CD1c-positive myeloid dendritic cell (primary cell): ENCODE data around the gene JAK1.
A peak's percentile ranks its signal among the peaks of the same experiment; 100 is the strongest.

Source experiments
- DNase-seq: peaks from one replicate; pipeline ENCODE4 v3.0.0-alpha.2; 2016; ENCODE audit errors: extremely low spot score

Gene JAK1

DNA sequence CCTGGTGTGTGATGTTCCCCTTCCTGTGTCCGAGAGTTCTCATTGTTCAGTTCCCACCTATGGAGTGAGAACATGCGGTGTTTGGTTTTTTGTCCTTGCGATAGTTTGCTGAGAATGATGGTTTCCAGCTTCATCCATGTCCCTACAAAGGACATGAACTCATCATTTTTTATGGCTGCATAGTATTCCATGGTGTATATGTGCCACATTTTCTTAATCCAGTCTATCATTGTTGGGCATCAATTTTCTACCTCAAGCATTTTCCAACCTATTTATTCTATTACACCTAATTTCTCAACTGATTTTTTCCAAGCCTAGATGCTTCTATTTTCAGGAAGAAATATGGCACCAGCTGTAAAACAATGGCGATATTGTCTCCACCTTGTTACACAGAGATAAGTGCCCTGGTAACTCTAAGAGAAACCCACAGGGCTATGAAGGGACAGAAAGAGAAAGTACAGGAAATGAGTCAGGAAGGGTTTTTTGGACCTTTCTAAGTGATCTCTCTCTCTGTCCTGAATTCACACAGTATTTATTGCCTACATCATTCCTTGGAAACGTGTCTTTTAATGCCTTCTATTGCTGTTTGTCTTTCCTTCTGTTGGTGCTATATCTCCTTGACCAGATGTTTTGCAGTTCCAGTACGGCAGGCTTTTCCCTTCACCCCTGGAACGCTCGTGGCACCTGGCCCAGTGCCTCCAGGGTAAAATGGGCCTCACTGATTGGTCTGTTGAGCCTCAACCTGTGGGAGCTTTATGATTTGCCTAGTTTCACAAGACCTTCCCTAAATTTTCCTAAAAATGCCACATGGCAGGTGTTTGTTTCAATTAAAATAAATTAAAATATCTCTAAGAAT lies 14.6 kb upstream of the JAK1 start:
- no peak for DNase-seq

DNA sequence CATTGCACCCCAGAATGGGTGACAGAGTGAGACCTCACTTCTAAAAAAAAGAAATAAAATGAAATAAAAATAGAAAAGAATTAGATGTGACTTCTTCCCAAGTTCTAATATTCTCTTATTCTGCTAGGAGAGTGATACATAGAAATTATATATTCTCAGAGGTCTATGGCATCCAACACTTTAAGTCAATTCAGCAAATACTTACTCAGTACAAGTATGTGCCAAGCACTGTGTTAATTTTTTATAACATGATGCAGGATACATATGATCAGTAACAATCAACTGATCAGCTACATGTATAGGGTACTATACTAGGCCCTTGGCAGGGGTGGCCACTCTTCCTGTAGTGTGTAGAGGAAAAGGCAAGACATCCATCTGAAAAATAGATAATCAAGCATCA lies 13.0 kb upstream of the JAK1 start:
- no peak for DNase-seq

DNA sequence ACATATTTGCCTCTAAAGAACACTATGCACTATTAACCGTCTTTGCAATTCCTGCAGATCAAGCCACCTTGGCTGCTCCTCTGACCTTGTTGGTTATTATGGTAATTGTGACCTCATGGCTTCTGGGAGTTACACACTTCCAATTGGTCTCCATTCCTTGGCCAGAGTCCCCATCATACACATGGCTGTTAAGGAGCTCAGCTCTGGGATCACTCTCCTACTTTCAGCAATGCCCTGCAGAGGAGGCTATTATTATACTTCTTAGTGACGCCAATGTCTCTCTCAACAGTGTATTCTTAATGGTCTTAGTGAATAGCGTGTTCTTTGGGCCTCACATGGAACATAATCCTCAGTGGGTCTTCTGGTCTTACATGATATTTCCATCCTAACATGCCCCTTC lies 10.0 kb upstream of the JAK1 start:
- no peak for DNase-seq

DNA sequence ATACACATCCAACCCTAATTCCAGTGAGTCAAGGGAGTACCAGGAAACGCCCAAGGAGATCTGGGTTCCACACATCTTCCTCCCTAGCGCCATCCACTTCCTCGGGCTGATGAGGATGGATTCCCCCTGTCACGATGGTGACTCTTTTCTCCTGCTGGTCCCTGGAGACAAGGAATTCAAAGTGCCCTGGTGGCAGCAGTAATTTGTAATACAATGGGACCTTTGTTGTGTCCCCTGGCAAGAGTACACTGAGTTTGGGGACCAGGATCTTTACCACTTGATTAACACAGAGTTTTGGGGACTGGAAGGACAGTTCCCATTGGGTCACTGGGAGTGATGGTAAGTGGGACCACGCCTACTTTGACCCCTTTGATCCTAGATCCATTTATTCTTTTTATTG lies 9.4 kb upstream of the JAK1 start:
- DNase-seq = no peak

DNA sequence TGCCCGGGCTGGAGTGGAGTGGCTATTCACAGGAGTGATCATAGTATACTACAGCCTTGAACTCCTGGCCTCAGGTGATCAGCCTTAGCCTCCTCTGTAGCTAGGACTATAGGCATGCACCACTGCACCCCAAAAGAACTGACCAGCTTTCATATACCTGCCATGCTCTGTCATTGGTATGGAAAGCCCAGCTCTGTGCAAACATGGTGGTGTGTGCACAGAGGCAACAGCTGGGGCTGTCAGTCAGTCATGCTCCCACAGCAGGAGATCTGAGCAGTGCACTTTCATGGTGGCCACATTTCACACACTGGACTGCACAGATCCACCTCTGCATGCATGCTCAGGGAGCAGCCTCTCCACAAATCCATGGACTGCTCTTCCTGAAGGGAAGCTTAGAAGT lies 8.8 kb upstream of the JAK1 start:
- DNase-seq = no peak

DNA sequence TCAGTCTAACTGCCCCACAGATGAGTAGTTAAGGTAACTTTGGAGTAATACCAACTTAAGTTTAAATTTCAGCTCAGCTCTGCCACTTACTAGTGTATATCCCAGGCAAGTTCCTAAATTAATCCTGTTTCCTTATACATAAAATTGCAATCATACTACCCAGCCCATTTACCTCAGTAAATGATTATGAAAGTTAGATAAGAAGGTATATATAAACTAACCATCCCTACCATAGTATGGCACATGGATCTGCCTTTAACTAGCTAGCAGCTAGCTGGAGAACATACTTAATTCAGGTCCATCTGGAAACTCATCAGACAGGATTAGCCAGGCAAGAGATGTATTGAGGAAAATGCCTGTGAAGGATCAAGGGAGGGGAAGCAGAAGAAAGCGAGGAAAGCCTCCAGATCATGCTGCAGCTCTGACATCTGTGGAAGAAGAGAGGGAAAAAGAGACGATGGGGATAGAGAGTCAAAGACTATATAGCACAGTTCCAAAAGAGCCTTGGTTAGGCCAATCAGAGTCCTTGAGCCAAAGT lies 8.0 kb upstream of the JAK1 start:
- no peak for DNase-seq

DNA sequence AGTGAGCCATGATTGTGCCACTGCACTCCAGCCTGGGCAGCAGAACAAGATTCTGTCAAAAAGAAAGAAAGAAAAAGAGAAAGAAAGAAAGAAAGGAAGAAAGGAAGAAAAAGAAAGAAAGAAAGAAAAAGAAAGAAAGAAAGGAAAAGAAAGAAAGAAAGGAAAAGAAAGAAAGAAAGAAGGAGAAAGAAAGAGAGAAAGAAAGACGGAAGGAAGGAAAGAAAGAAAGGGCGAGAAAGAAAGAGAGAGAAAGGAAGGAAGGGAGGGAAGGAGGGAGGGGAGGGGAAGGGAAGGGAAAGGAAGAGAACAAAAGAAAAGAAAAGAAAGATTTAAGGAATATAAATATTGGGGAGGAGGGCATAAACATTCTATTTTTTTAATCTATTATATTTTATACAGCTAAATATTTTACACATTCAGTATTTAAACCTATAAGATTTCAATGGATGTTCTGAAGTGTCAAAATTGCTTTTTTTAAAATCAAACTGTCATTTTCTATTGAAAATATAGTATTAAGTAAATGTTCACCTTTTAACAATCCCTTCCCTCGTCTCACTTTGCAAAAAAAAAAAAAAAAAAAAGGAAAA lies 6.8 kb upstream of the JAK1 start:
- no peak for DNase-seq

DNA sequence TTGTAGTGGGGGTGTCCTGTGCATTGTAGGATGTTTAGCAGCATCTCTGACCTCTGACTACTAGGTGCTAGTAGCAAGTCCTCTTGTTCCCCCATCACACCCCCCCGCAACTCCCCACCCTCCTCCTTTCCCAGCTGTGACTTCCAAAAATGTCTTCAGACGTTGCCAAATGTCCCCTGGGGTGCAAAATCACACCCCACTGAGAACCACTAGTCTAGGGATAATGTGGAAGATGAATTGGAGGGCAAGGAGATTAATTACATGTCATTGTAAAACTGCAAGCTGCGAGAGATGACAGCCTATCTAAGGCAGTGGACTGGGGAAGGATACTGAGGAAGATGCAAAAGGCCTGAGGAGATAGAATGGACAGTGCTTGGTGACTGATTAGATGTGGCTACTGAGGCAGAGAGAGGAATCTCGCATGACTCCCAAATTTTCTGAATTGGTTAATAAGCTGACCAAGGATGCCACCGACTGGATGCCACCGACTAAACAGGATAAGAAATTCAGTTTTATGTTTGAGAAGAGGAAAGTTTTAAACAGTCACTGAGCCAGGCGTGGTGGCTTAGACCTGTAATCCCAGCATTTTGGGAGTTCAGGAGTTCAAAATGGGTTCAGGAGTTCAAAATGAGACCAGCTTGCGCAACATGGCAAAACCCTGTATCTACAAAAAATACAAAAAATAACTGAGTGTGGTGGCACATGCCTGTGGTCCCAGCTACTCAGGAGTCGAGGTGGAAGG lies 3.1 kb upstream of the JAK1 start:
- no peak for DNase-seq

DNA sequence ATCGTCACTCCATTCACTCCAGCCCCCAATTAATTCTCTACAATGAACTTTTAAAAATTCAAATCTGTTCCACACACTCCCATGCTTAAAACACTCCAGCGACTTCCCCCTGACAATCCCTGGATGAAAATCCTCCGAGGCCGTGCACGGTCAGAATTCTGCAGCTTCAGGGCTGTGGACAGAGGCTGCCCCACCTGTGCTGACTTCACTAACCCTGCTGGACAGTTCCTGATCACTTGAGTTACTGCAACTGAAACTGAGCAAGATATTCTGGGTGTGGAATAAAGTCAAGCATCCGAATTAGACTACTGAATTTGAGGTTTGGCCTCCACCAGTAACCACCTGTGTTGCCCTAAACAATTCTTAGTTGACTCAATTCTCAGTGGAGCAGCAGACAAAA lies 1.0 kb upstream of the JAK1 start:
- no peak for DNase-seq

DNA sequence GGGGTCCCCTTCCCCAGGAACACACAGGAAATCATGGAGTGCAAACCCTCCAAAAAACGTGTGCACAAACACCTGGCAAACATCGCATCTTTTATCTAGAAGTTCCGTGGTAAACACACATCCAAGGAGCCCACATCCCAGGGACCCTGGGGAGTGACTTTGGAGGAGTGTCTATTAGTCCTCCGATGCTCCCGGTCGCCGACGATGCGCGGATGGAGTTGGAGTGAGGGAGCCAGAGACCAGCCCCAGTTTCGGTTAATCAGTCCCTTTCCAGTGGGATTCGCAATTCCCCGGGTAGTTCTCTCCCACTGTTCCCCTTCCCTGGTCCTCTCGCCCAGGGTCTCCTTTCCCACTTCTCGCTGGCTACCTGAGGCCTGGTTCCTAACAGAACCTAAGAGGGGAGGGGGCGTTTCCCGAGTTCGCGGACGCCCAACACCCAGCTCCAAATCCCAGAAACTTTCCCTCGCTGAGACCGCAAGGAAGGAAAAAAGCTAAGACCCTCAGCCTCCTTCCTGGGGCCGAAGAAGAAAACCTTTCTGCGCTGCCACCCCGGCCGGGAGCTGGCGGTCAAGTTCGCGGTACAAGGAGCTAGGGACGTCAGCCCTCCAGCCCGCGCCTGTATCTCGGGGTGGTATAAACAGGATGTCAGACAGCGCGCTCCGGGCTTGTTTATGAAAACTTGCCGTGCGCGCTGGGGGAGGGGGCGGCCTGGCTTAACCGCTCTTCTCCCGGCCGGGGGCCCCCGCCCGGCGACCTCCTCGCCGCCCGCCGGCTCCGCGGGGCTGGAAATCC lies 787 bp downstream of the JAK1 start:
- DNase-seq = peak; percentile 66

DNA sequence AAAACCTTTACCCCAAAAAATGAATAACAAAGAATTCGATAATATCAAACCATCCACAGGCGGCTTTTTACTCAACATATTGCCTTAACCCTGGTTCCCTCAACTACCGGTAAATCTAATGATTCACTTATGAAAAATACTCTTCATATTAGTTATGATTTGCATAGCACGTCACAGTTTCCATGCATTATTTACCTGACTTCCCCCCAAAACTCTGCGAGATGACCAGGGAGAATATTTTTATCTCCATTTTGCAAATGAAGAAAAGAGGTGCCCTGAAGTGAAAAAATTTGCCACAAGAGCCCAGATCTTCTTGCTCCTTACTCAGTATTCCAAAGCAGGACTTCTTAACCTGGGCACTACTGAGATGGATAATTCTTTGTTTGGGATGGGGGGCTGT lies 2.9 kb downstream of the JAK1 start:
- no peak for DNase-seq

DNA sequence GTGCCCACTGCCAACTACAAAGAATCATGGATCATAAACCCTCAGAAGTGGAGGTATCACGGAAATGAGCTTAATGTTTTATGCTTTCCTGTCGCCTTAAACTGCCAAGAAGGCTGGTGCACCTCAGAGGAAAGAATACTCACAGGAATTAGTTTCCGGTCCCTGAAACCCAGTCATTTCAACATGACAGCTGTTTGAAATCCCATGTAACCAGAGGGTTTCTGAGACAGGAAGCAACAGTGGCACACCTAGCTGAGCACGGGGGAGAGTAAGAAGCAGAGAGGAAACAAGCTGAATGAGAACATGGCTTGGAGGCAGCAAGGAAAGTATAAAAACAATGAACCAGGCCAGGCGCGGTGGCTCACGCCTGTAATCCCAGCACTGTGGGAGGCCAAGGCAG lies 3.9 kb downstream of the JAK1 start:
- no peak for DNase-seq

DNA sequence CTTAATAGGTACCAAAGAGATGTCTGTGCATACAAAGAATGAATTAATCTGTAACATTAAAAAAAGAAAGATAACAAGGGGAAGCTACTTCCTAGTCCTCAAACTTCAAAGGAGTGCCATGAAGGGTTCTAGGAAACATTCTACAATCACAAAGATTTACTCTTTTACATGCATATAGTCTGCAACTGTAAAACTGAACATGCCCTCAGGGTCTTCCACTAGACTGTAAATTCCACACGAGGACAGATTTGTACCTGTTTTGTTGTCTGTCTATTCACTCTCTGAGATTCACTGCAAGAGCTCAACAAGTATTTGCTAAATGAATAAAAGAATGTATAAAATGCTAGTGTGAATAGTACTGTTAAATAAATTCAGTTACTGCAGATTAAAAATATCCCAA lies 4.4 kb downstream of the JAK1 start:
- no peak for DNase-seq

DNA sequence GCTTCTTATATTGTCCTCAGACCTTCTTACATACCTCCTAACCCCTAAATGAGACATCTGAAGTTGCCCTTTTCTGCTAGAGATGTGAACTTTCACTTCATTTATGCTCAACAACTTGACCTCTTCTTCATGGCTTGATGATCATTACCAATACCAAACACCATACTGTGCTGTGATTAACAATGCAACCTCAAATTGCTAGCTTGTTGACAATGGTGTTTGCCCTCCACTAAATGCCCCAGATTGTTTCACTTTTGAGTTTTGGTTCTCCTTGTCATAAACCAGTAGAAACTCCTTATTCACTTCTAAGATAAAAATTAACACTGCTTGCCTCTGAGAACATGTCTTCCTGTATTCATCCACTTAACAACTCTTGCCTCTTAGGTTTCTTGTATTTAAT lies 5.6 kb downstream of the JAK1 start:
- DNase-seq = peak; percentile 28

DNA sequence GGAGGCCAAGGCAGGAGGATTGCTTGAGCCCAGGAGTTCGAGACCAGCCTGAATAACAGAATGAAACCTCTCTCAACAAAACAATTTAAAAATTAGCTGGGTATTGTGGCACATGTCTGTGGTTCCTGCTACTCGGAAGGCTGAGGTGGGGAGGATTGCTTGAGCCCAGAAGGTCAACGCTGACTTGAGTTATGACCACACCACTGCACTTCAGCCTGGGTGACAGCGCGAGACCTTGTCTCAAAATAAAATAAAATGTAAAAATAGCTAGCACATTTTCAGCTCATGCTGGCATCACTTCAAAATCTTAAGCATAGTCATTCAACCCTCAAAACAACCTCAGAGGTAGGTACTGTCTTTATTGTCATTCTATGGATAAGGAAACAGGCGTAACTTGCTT lies 6.4 kb downstream of the JAK1 start:
- DNase-seq = no peak

DNA sequence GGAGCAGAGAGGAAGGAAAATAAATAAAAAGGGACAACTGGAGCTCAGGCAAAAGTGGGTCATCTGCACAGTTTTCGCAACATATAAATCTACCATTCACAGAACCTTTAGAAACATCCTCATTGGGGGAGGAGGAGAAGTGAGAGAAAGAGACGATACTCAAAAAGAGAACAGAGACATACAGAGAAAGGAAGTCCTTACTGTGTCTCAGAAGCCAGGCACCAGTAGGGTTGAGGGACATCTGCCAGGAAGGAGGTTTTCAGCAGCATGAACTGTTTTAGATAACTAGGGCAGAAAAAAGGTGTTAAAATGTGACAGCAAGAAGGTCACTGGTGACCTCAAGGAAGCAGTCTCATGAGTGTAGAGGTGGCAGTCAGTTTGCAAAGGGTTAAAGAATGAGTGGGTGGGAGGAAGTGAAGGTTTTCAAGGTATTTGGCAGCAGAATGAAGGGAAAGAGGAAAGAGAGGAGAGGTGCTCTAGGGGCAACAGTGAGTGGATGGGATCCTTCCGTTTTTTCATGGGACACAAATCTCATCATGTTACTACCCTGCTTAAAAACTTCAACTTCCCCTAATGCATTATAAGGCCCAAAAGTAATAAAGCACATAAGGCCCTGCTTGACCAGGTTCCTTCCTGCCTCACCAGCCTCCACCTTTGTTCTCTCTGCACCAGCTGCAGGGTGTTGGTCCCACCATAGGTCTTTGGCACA lies 9.5 kb downstream of the JAK1 start:
- peak; percentile 72 for DNase-seq

DNA sequence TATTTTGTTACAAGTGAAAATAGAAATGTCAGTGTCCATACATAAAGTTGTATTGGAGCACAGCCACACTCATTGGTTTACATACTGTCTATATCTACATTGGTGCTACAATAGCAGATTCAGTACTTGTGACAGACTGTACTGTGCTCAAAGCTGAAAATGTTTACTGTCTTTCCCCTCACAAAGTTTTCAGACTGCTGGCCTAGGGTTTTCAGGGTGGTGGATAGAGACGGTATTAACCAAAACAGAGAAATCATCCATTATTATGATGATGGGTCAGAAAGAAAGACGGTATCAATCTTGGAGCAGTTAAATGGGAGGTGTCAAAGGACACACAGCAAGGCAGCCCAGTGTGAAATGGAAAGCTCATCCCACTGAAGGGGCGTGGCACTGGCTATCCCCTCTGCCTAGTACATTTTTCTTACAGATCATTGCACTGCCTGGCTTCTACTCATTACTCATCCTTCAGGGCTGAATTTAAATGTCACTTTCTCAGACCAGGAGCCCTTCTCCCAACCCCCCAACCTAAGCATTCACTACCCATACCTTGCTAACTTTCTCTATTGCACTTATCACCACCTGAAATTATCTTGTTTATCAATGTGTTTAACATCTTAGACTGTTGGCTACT lies 10.2 kb downstream of the JAK1 start:
- DNase-seq = no peak

DNA sequence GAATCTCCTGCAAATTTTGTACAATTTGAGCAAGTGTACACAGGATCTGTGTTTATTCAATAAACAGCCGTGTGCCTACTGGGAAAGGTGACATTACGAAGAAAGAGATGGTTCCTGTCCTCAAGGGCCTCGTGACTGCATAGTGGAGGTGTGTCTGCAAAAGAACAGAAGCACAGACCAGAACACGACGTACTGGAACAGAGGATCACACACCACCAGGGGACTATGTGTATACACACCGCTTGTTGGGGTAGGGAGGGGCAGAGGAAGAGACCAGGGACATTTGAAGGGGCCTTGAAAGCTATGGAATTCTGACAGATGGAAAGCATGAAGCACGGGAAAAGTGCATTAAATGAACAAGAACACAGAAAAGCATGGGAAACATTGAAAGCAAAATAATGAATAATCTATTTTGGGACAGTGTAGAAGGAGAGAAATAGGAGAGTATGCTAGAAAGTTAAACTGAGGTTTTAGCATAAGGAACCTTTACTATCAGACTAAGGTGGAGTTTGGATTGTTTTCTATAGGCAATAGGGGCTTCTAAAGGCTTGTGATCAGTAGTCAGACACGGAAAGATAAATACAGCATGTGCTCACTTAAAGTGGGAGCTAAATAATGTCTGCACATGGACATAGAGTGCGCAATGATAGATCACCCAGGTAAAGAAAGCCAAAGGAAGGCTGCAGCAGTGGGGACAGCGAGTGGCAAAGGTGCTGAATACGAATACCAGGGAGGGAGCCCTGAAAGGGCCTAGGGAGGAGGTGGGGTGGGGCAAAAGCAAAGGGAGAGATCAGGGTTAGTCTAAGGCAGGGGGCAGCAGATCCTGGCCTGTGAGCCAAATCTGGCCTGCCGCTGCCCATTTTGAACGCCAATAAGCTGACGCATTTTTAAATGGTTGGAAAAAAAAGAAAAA lies 11.0 kb downstream of the JAK1 start:
- no peak for DNase-seq

DNA sequence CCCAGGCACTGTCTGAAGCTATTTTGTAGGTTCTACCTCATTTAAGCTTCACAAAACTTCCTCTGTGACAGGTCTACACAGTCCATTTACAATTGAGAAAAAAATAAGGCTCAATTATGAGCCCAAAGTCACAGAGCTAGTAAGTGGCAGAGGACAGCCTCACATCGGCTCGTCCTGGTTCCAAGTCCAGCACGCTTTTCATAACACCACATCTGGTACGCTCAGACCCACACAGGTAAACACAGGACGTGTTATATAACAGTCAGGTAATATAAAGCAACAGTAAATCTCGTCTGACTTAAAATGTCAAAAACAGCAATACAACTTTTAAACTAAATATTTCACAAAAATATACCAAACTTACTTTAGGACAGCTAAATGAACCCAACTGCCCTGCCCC lies 13.1 kb downstream of the JAK1 start:
- DNase-seq = no peak
